K562 (cell line): Measurements from ENCODE around the gene SHC1. TPM values are rescaled to one million over a fixed set of nuclear protein-coding genes. Genes with fewer than 3 reads are reported as not detected.
A peak's percentile ranks its signal among the peaks of the same experiment; 100 is the strongest.

Experiments
- ATAC-seq: fragments of 200-7000 bp; cut with Tn5 transposase; 3 replicates; pipeline ENCODE4 v1.9.1; 2020; ENCODE audit warnings: moderate library complexity
- BruUV-seq: library from RNA; stranded (reverse); fragments of 400-500 nt; replicated peaks from 2 replicates; lab custom pipeline; 2021; lab: Mats Ljungman, UMichigan
- CTCF ChIA-PET: fragments of 300-600 bp; formaldehyde crosslinking; extraction: SDS; loops from one replicate; lab custom pipeline; 2021; ENCODE audit warnings: low intra/inter-chr PET ratio; lab: Yijun Ruan, JAX
- POLR2A ChIA-PET: fragments of 300-600, 350-650 bp; sonication (Branson Sonifier 250); formaldehyde crosslinking; extraction: SDS; loops from one replicate; lab custom pipeline; 2021; ENCODE audit warnings: antibody characterized with exemption, inconsistent platforms; lab: Yijun Ruan, JAX
- DNase-seq, 4 experiments: peaks; one replicate each; pipeline versions ENCODE4 v3.0.0 to v3.0.0-alpha.2; 2011 to 2018; ENCODE audit warnings: low spot score in 3 of 4, mixed read lengths in 3 of 4; ENCODE audit errors: extremely low read depth in 1 of 4
- FAIRE-seq: peaks from 2 replicates; lab custom pipeline; 2011; peaks lifted over from hg19 to GRCh38; lab: Jason Lieb, UNC
- H2AFZ ChIP-seq: 2 replicates; pipeline ENCODE4 v1.6.0; 2011; ENCODE audit warnings: low read depth, low read length, control low read depth, inconsistent platforms
- H3K27ac ChIP-seq: fragments of 200-600 bp; 3 replicates; pipeline ENCODE4 v1.8.0; 2011; ENCODE audit warnings: low read depth, mild to moderate bottlenecking, control low read depth, inconsistent platforms, low read length, moderate library complexity, mixed read lengths; ENCODE audit errors: extremely low read depth
- H3K27me3 ChIP-seq, 2 experiments: fragments of 300-600 bp in 1 of 2; 2 replicates in 1 of 2; 3 replicates in 1 of 2; pipeline versions ENCODE4 v1.6.0 to v1.8.0; 2011; ENCODE audit warnings: inconsistent platforms in 2 of 2, low read length in 2 of 2, mild to moderate bottlenecking in 1 of 2, mixed read lengths in 1 of 2, moderate library complexity in 1 of 2; ENCODE audit not compliant: control insufficient read depth in 2 of 2, insufficient read depth in 2 of 2
- H3K36me3 ChIP-seq: fragments of 300-600 bp; 3 replicates; pipeline ENCODE4 v1.8.0; 2011; ENCODE audit warnings: mild to moderate bottlenecking, low read length, inconsistent platforms; ENCODE audit not compliant: control insufficient read depth, insufficient read depth
- H3K4me1 ChIP-seq, 2 experiments: fragments of 200-600 bp in 1 of 2; replicated peaks in 1 of 2; 2 replicates in 1 of 2; 3 replicates in 1 of 2; pipeline versions ENCODE4 v1.5.1 to v1.8.0; 2011; ENCODE audit warnings: inconsistent platforms in 2 of 2, low read length in 2 of 2, mild to moderate bottlenecking in 1 of 2, mixed read lengths in 1 of 2, moderate library complexity in 1 of 2; ENCODE audit not compliant: control insufficient read depth in 2 of 2, insufficient read depth in 2 of 2
- H3K4me2 ChIP-seq: 2 replicates; pipeline ENCODE4 v1.6.1; 2011; ENCODE audit warnings: low read length, control low read depth, inconsistent platforms, mixed read lengths; ENCODE audit not compliant: insufficient read depth
- H3K4me3 ChIP-seq: fragments of 200-600 bp; sonication (generic), shearing (Covaris generic); 2 replicates; pipeline ENCODE4 v1.5.1; 2016; ENCODE audit warnings: control low read depth, inconsistent platforms
- H3K79me2 ChIP-seq: fragments of 200-600 bp; 3 replicates; pipeline ENCODE4 v1.8.0; 2011; ENCODE audit warnings: low read length, inconsistent platforms; ENCODE audit not compliant: control insufficient read depth, insufficient read depth
- H3K9ac ChIP-seq, 2 experiments: 2 replicates each; pipeline versions ENCODE4 v1.6.0 to v1.6.1; 2011; ENCODE audit warnings: low read depth in 2 of 2, low read length in 2 of 2, control low read depth in 1 of 2, inconsistent platforms in 1 of 2, mild to moderate bottlenecking in 1 of 2, mixed read lengths in 1 of 2; ENCODE audit not compliant: insufficient read depth in 1 of 2
- H3K9me1 ChIP-seq: one replicate; pipeline ENCODE4 v1.6.0; 2011; ENCODE audit warnings: inconsistent platforms, mild to moderate bottlenecking, low read length, moderate library complexity; ENCODE audit not compliant: control insufficient read depth, insufficient read depth
- H3K9me3 ChIP-seq: replicated peaks from 2 replicates; pipeline ENCODE4 v1.5.1; 2011; ENCODE audit warnings: low read depth, low read length, inconsistent platforms; ENCODE audit not compliant: control insufficient read depth, insufficient read depth
- H4K20me1 ChIP-seq: replicated peaks from 2 replicates; pipeline ENCODE4 v1.6.1; 2011; ENCODE audit warnings: low read length, inconsistent platforms, mixed read lengths; ENCODE audit not compliant: control insufficient read depth, insufficient read depth
- CBFB ChIP-seq: sonication (generic); formaldehyde crosslinking; IDR thresholded peaks from 2 replicates; pipeline ENCODE4 v1.4.0; 2020; ENCODE audit warnings: mild to moderate bottlenecking, missing genetic modification reagents
- CTCF ChIP-seq, 3 experiments: IDR thresholded peaks in 2 of 3; conservative IDR thresholded peaks in 1 of 3; 2 replicates each; pipeline ENCODE4 v1.5.1; 2011 to 2012; ENCODE audit warnings: low read length in 3 of 3, mild to moderate bottlenecking in 3 of 3, control low read depth in 2 of 3, improper control_type of control experiment in 1 of 3, inconsistent platforms in 1 of 3, low read depth in 1 of 3, mixed read lengths in 1 of 3, moderate library complexity in 1 of 3; ENCODE audit not compliant: insufficient read depth in 2 of 3
- POLR2AphosphoS5 ChIP-seq: IDR thresholded peaks from 2 replicates; pipeline ENCODE4 v1.6.1; 2011; ENCODE audit warnings: mild to moderate bottlenecking, low read depth, low read length, moderate library complexity; ENCODE audit not compliant: control insufficient read depth, insufficient read depth
- PRDM10 ChIP-seq: fragments of 450-650 bp; IDR thresholded peaks from 2 replicates; pipeline ENCODE4 v1.6.1; 2018; ENCODE audit not compliant: partially characterized antibody
- USF1 ChIP-seq: sonication (generic); formaldehyde crosslinking; IDR thresholded peaks from 2 replicates; pipeline ENCODE4 v1.9.0; 2022; ENCODE audit warnings: mild to moderate bottlenecking, missing genetic modification reagents
- ZNF174 ChIP-seq: fragments of 250-450 bp; sonication (Bioruptor Pico); IDR thresholded peaks from 2 replicates; pipeline ENCODE4 v1.4.0; 2020; ENCODE audit warnings: mild to moderate bottlenecking
- WGBS: fragments of 100-300 bp; shearing (Covaris generic); methylation state at CpG from one replicate; pipeline ENCODE4 v1.1.6; 2016; ENCODE audit warnings: low coverage, mixed read lengths; ENCODE audit not compliant: insufficient coverage; ENCODE audit errors: missing lambda C conversion rate; 5-methylcytosine and 5-hydroxymethylcytosine counted together
- in situ Hi-C: fragments of 300-500 bp; cut with MboI; formaldehyde crosslinking; loops from 4 replicates; pipeline ENCODE4 v1.15.0; 2018; ENCODE audit warnings: inconsistent platforms, mixed read lengths
- intact Hi-C: fragments of 100-400 bp; cut with micrococcal nuclease; formaldehyde crosslinking; loops from 2 replicates; pipeline ENCODE4 v1.14.2; 2022
- polyA plus RNA-seq, 8 experiments: library from polyadenylated mRNA; depleted of rRNA in 4 of 8; stranded (reverse) in 5 of 8; unstranded in 3 of 8; fragments of >200 nt; fragmentation: Nextera tagmentation in 2 of 8; fragmentation: Illumina TruSeq in 1 of 8; extraction: Ambion mirVana in 2 of 8; extraction: Trizol in 1 of 8; gene quantifications; 2 replicates each; pipeline versions ENCODE4 v1.2.1 to v1.2.3, GENCODE V29; 2011 to 2014; ENCODE audit warnings: inconsistent platforms in 1 of 8, missing spikeins in 1 of 8
- total RNA-seq, 7 experiments: library from RNA; depleted of rRNA in 6 of 7; stranded (reverse); fragments of >200 nt in 6 of 7; fragmentation: Illumina TruSeq in 2 of 7; extraction: Trizol in 2 of 7; gene quantifications; 2 replicates each; pipeline versions ENCODE4 v1.2.1 to v1.2.3, GENCODE V29; 2011 to 2021; ENCODE audit warnings: low replicate concordance in 1 of 7

Gene SHC1
- total and polyA plus RNA-seq, 9 of the 15 experiments (the other 6 are each of a cell fraction or from before 2014, with no cell fraction given), result 4.1 to 113 (median 51.9) TPM

- Histone ChIP-seq H3K4me1 (peaks cover 10 to 37% of the 10 kb centered on the region in 2 experiments), H3K9me1 (peaks cover 6% of the 10 kb centered on the region), H3K4me3 (no peak overlapping the region), H3K27me3 (no peaks in the 10 kb centered on the region), H3K9ac (peak overlapping the region in 1 of 2 experiments; percentile 83; a peak in 2 of 4 replicates), H3K27ac (no peak overlapping the region; the same call in 2 of the 3 replicates), H3K36me3 (peaks cover 57% of the 10 kb centered on the region), H3K9me3 (no peaks in the 10 kb centered on the region), H3K4me2 (no peak overlapping the region), H4K20me1 (no peaks in the 10 kb centered on the region; the same call in 1 of the 2 replicates), H2AFZ (no peak overlapping the region), H3K79me2 (peaks cover 60% of the 10 kb centered on the region)
- peak in 1 of 4 experiments; percentile 57 for DNase-seq
- ChIA-PET POLR2A (interaction anchor here (0.6 to 2.8 kb wide), 5 partner anchors 11 to 22 kb away, joined by 3 to 21 read pairs (median 4); partner anchors contain the start of gene CKS1B), CTCF (no interaction called here)
- 90% methylated on average over 15 of the region's 17 CpGs for WGBS
- no peak for FAIRE-seq
- in situ Hi-C loops, result no loop called here
- no TSS peak for BruUV-seq
- intact Hi-C loops, result no loop called here
- ATAC-seq, result no peak
- TF ChIP-seq PRDM10 (peak; percentile 43), ZNF174 (no peak), CTCF (IDR thresholded peaks at IDR 0.05 in 2 of 3, conservative IDR thresholded peaks at IDR 0.05 in 1 of 3; ENCODE audit: insufficient read depth in 2 of 3, low read depth in 1 of 3, low read length in 3 of 3) (peak; percentile 42 to 51 (median 50); a peak in 5 of 6 replicates), CBFB (CRISPR knock-in tag) (no peak), POLR2AphosphoS5 (peak; percentile 12; the same call in 1 of the 2 replicates), USF1 (CRISPR knock-in tag) (peak; percentile 23; the same call in 1 of the 2 replicates)
Observed at GRCh38 chr1:154988058-154988954, 17.8 kb upstream of the SHC1 start.
